K562 (cell line): ENCODE data around the gene VSIG1. TPM values are rescaled to one million over a fixed set of nuclear protein-coding genes. Genes with fewer than 3 reads are reported as not detected.

Experiments used
- CGGBP1 ChIP-seq: fragments of 250-450 bp; sonication (Bioruptor Pico); IDR thresholded peaks from 2 replicates; pipeline ENCODE4 v1.9.0; 2021; ENCODE audit warnings: mild to moderate bottlenecking
- CHD2 ChIP-seq: IDR thresholded peaks from 2 replicates; pipeline ENCODE4 v1.6.1; 2011; ENCODE audit warnings: low read depth, low read length
- HMG20B ChIP-seq: fragments of 250-450 bp; sonication (Bioruptor Pico); IDR thresholded peaks from 2 replicates; pipeline ENCODE4 v1.5.0; 2021; ENCODE audit warnings: mild to moderate bottlenecking
- RAD51 ChIP-seq: fragments of 450-650 bp; IDR thresholded peaks from 2 replicates; pipeline ENCODE4 v1.7.1; 2016; ENCODE audit warnings: low read depth, mild to moderate bottlenecking, borderline replicate concordance
- SIN3A ChIP-seq, 2 experiments: fragments of 150-350 bp in 1 of 2; IDR thresholded peaks; 2 replicates each; pipeline ENCODE4 v1.6.1; 2011 to 2016; ENCODE audit warnings: borderline replicate concordance in 2 of 2, low read depth in 2 of 2, low read length in 2 of 2, mild to moderate bottlenecking in 2 of 2, moderate library complexity in 2 of 2; ENCODE audit not compliant: control insufficient read depth in 1 of 2
- TAF7 ChIP-seq: fragments of 450-650 bp; IDR thresholded peaks from 2 replicates; pipeline ENCODE4 v1.6.1; 2016; ENCODE audit warnings: missing genetic modification characterization, missing compliant biosample characterization
- TRIM25 ChIP-seq: fragments of 450-650 bp; IDR thresholded peaks from 2 replicates; pipeline ENCODE4 v1.7.0; 2016; ENCODE audit warnings: borderline replicate concordance
- ZBTB5 ChIP-seq: fragments of 450-650 bp; IDR thresholded peaks from 2 replicates; pipeline ENCODE4 v1.6.1; 2017; ENCODE audit warnings: antibody characterized with exemption
- ZNF444 ChIP-seq: fragments of 250-450 bp; sonication (Bioruptor Pico); IDR thresholded peaks from 2 replicates; pipeline ENCODE4 v1.4.0; 2020; ENCODE audit warnings: mild to moderate bottlenecking, moderate library complexity
- polyA plus RNA-seq, 8 experiments: library from polyadenylated mRNA; depleted of rRNA in 4 of 8; stranded (reverse) in 5 of 8; unstranded in 3 of 8; fragments of >200 nt; fragmentation: Nextera tagmentation in 2 of 8; fragmentation: Illumina TruSeq in 1 of 8; extraction: Ambion mirVana in 2 of 8; extraction: Trizol in 1 of 8; gene quantifications; 2 replicates each; pipeline versions ENCODE4 v1.2.1 to v1.2.3, GENCODE V29; 2011 to 2014; ENCODE audit warnings: inconsistent platforms in 1 of 8, missing spikeins in 1 of 8
- total RNA-seq, 7 experiments: library from RNA; depleted of rRNA in 6 of 7; stranded (reverse); fragments of >200 nt in 6 of 7; fragmentation: Illumina TruSeq in 2 of 7; extraction: Trizol in 2 of 7; gene quantifications; 2 replicates each; pipeline versions ENCODE4 v1.2.1 to v1.2.3, GENCODE V29; 2011 to 2021; ENCODE audit warnings: low replicate concordance in 1 of 7
- TF ChIP-seq, protein P1 (sequence below): sonication (generic); formaldehyde crosslinking; IDR thresholded peaks from 2 replicates; pipeline ENCODE4 v1.8.1; 2023; ENCODE audit warnings: mild to moderate bottlenecking, missing genetic modification reagents
- TF ChIP-seq, protein P2 (sequence below), 2 experiments: fragments of 450-650 bp; IDR thresholded peaks; 2 replicates each; pipeline ENCODE4 v1.6.1; 2016
- TF ChIP-seq, protein P3 (sequence below): fragments of 250-450 bp; sonication (Bioruptor Pico); IDR thresholded peaks from 2 replicates; pipeline ENCODE4 v1.5.0; 2021; ENCODE audit warnings: mild to moderate bottlenecking, borderline replicate concordance
- TF ChIP-seq, protein P4 (sequence below): fragments of 250-450 bp; sonication (Bioruptor Pico); IDR thresholded peaks from 2 replicates; pipeline ENCODE4 v1.4.0; 2020

Gene VSIG1
- total and polyA plus RNA-seq, 9 of the 15 experiments (the other 6 are each of a cell fraction or from before 2014, with no cell fraction given), result not detected

- TF ChIP-seq, protein P1, sequence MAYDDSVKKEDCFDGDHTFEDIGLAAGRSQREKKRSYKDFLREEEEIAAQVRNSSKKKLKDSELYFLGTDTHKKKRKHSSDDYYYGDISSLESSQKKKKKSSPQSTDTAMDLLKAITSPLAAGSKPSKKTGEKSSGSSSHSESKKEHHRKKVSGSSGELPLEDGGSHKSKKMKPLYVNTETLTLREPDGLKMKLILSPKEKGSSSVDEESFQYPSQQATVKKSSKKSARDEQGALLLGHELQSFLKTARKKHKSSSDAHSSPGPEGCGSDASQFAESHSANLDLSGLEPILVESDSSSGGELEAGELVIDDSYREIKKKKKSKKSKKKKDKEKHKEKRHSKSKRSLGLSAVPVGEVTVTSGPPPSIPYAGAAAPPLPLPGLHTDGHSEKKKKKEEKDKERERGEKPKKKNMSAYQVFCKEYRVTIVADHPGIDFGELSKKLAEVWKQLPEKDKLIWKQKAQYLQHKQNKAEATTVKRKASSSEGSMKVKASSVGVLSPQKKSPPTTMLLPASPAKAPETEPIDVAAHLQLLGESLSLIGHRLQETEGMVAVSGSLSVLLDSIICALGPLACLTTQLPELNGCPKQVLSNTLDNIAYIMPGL (CRISPR knock-in tag), result no peak
- TF ChIP-seq CHD2, result peak; percentile 91; the same call in 1 of the 2 replicates
- 0 out of 2 replicates have a peak, but pooled peaks have one; percentile 8 for TF ChIP-seq TAF7
- no peak for TF ChIP-seq ZNF444 (CRISPR knock-in tag)
- TF ChIP-seq, protein P2, sequence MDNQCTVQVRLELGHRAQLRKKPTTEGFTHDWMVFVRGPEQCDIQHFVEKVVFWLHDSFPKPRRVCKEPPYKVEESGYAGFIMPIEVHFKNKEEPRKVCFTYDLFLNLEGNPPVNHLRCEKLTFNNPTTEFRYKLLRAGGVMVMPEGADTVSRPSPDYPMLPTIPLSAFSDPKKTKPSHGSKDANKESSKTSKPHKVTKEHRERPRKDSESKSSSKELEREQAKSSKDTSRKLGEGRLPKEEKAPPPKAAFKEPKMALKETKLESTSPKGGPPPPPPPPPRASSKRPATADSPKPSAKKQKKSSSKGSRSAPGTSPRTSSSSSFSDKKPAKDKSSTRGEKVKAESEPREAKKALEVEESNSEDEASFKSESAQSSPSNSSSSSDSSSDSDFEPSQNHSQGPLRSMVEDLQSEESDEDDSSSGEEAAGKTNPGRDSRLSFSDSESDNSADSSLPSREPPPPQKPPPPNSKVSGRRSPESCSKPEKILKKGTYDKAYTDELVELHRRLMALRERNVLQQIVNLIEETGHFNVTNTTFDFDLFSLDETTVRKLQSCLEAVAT (IDR thresholded peaks at IDR 0.05), result peak; percentile 80 to 86
- TF ChIP-seq HMG20B (CRISPR knock-in tag), result no peak
- TF ChIP-seq ZBTB5, result no peak
- no peak for TF ChIP-seq CGGBP1 (CRISPR knock-in tag)
- 0 out of 4 replicates have a peak, but pooled peaks of 1 of the 2 experiments have one; percentile 41 for TF ChIP-seq SIN3A (IDR thresholded peaks at IDR 0.05; ENCODE audit: borderline replicate concordance in 2 of 2, control insufficient read depth in 1 of 2, low read depth in 2 of 2, low read length in 2 of 2)
- no peak for TF ChIP-seq TRIM25
- TF ChIP-seq, protein P3, sequence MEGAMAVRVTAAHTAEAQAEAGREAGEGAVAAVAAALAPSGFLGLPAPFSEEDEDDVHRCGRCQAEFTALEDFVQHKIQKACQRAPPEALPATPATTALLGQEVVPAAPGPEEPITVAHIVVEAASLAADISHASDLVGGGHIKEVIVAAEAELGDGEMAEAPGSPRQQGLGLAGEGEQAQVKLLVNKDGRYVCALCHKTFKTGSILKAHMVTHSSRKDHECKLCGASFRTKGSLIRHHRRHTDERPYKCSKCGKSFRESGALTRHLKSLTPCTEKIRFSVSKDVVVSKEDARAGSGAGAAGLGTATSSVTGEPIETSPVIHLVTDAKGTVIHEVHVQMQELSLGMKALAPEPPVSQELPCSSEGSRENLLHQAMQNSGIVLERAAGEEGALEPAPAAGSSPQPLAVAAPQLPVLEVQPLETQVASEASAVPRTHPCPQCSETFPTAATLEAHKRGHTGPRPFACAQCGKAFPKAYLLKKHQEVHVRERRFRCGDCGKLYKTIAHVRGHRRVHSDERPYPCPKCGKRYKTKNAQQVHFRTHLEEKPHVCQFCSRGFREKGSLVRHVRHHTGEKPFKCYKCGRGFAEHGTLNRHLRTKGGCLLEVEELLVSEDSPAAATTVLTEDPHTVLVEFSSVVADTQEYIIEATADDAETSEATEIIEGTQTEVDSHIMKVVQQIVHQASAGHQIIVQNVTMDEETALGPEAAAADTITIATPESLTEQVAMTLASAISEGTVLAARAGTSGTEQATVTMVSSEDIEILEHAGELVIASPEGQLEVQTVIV (CRISPR knock-in tag), result no peak
- TF ChIP-seq, protein P4, sequence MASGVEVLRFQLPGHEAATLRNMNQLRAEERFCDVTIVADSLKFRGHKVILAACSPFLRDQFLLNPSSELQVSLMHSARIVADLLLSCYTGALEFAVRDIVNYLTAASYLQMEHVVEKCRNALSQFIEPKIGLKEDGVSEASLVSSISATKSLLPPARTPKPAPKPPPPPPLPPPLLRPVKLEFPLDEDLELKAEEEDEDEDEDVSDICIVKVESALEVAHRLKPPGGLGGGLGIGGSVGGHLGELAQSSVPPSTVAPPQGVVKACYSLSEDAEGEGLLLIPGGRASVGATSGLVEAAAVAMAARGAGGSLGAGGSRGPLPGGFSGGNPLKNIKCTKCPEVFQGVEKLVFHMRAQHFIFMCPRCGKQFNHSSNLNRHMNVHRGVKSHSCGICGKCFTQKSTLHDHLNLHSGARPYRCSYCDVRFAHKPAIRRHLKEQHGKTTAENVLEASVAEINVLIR (CRISPR knock-in tag), result no peak
- TF ChIP-seq RAD51, result no peak
Measured at GRCh38 chrX:108090491-108091263, 45.8 kb downstream of the VSIG1 start (continued).
